IPS-15b (cell line): ENCODE results near the gene STIMATE.

ENCODE experiments used
- H3K27me3 ChIP-seq: one replicate; pipeline ENCODE4 v1.6.1; 2013; ENCODE audit warnings: low read length; ENCODE audit not compliant: control insufficient read depth, insufficient read depth
- H3K36me3 ChIP-seq: one replicate; pipeline ENCODE4 v1.6.1; 2013; ENCODE audit warnings: low read length; ENCODE audit not compliant: control insufficient read depth, insufficient read depth
- H3K4me1 ChIP-seq: one replicate; pipeline ENCODE4 v1.6.1; 2013; ENCODE audit warnings: mild to moderate bottlenecking, low read length; ENCODE audit not compliant: control insufficient read depth, insufficient read depth
- H3K4me3 ChIP-seq: one replicate; pipeline ENCODE4 v1.5.1; 2013; ENCODE audit warnings: low read depth, low read length
- H3K9ac ChIP-seq: one replicate; pipeline ENCODE4 v1.6.1; 2013; ENCODE audit warnings: low read depth, mild to moderate bottlenecking, low read length
- H3K9me3 ChIP-seq: one replicate; pipeline ENCODE4 v1.6.1; 2013; ENCODE audit warnings: mild to moderate bottlenecking, low read length; ENCODE audit not compliant: control insufficient read depth, insufficient read depth

The STIMATE gene

GRCh38 chr3:52792413-52792812, 104.9 kb downstream of the STIMATE start:
- no peaks in the 10 kb centered on the region for H3K4me1 ChIP-seq
- H3K4me3 ChIP-seq = no peak overlapping the region
- no peaks in the 10 kb centered on the region for H3K36me3 ChIP-seq
- H3K27me3 ChIP-seq = no peaks in the 10 kb centered on the region
- H3K9me3 ChIP-seq = no peaks in the 10 kb centered on the region
- H3K9ac ChIP-seq = no peak overlapping the region

- H3K36me3 ChIP-seq = no peaks in the 10 kb centered on the region
- no peaks in the 10 kb centered on the region for H3K4me1 ChIP-seq
- H3K9ac ChIP-seq = no peak overlapping the region
- H3K27me3 ChIP-seq = no peaks in the 10 kb centered on the region
- no peak overlapping the region for H3K4me3 ChIP-seq
- H3K9me3 ChIP-seq = no peaks in the 10 kb centered on the region
These were observed 105.4 kb downstream of the STIMATE start for GRCh38 chr3:52791928-52792327.

- Histone ChIP-seq H3K9ac (no peak overlapping the region), H3K4me1 (no peaks in the 10 kb centered on the region), H3K36me3 (no peaks in the 10 kb centered on the region), H3K4me3 (no peak overlapping the region), H3K9me3 (no peaks in the 10 kb centered on the region), H3K27me3 (no peaks in the 10 kb centered on the region)
These were observed 106.0 kb downstream of the STIMATE start for GRCh38 chr3:52791366-52791765.

- Histone ChIP-seq H3K4me3 (no peak overlapping the region), H3K9ac (no peak overlapping the region), H3K9me3 (no peaks in the 10 kb centered on the region), H3K36me3 (no peaks in the 10 kb centered on the region), H3K4me1 (no peaks in the 10 kb centered on the region), H3K27me3 (no peaks in the 10 kb centered on the region)
These were observed 106.6 kb downstream of the STIMATE start for GRCh38 chr3:52790741-52791140.

GRCh38 chr3:52790337-52790736, 107.0 kb downstream of the STIMATE start:
- no peaks in the 10 kb centered on the region for H3K4me1 ChIP-seq
- no peaks in the 10 kb centered on the region for H3K36me3 ChIP-seq
- no peak overlapping the region for H3K4me3 ChIP-seq
- no peaks in the 10 kb centered on the region for H3K27me3 ChIP-seq
- no peak overlapping the region for H3K9ac ChIP-seq
- H3K9me3 ChIP-seq = no peaks in the 10 kb centered on the region

GRCh38 chr3:52789746-52790040, 107.7 kb downstream of the STIMATE start:
- no peak overlapping the region for H3K4me3 ChIP-seq
- no peaks in the 10 kb centered on the region for H3K4me1 ChIP-seq
- no peaks in the 10 kb centered on the region for H3K36me3 ChIP-seq
- no peak overlapping the region for H3K9ac ChIP-seq
- no peaks in the 10 kb centered on the region for H3K9me3 ChIP-seq
- H3K27me3 ChIP-seq = no peaks in the 10 kb centered on the region

GRCh38 chr3:52788890-52789745, 108.2 kb downstream of the STIMATE start:
- H3K9ac ChIP-seq = no peak overlapping the region
- no peak overlapping the region for H3K4me3 ChIP-seq
- no peaks in the 10 kb centered on the region for H3K4me1 ChIP-seq
- H3K27me3 ChIP-seq = no peaks in the 10 kb centered on the region
- H3K9me3 ChIP-seq = no peaks in the 10 kb centered on the region
- no peaks in the 10 kb centered on the region for H3K36me3 ChIP-seq

GRCh38 chr3:52787672-52788625, 109.4 kb downstream of the STIMATE start:
- no peak overlapping the region for H3K9ac ChIP-seq
- no peaks in the 10 kb centered on the region for H3K27me3 ChIP-seq

GRCh38 chr3:52787246-52787645, 110.1 kb downstream of the STIMATE start:
- Histone ChIP-seq H3K9me3 (no peaks in the 10 kb centered on the region), H3K36me3 (no peaks in the 10 kb centered on the region), H3K4me1 (peaks cover under 1% of the 10 kb centered on the region), H3K4me3 (no peak overlapping the region), H3K9ac (no peak overlapping the region), H3K27me3 (no peaks in the 10 kb centered on the region)

More at GRCh38 chr3:52787672-52788625, 109.4 kb downstream of the STIMATE start:
- Histone ChIP-seq H3K9me3 (no peaks in the 10 kb centered on the region), H3K36me3 (no peaks in the 10 kb centered on the region), H3K4me1 (no peaks in the 10 kb centered on the region), H3K4me3 (no peak overlapping the region)
